Breast epithelium (tissue), 4 donors: ENCODE data around the gene TMEM229B. TPM values are rescaled to one million over a fixed set of nuclear protein-coding genes. Genes with fewer than 3 reads are reported as not detected.

Experiments
- DNase-seq, 2 donors: peaks; one replicate each; pipeline ENCODE4 v3.0.0-alpha.2; 2019; ENCODE audit warnings: low spot score in 2 of 2
- H3K27ac ChIP-seq, 2 donors: fragments of 200-600 bp; sonication (generic) in 1 of 2; one replicate each; pipeline ENCODE4 v1.5.1; 2016 to 2019; ENCODE audit warnings: mild to moderate bottlenecking in 1 of 2
- H3K27me3 ChIP-seq, 2 donors: fragments of 200-600 bp; sonication (generic) in 1 of 2; one replicate each; pipeline versions ENCODE4 v1.5.1 to v1.6.0; 2017 to 2019; ENCODE audit warnings: control low read depth in 1 of 2, mild to moderate bottlenecking in 1 of 2
- H3K36me3 ChIP-seq: fragments of 200-600 bp; one replicate; pipeline ENCODE4 v1.5.1; 2019
- H3K4me1 ChIP-seq, 2 donors: fragments of 200-600 bp; sonication (generic); one replicate each; pipeline ENCODE4 v1.5.1; 2016 to 2019; ENCODE audit warnings: control low read depth in 1 of 2
- H3K4me3 ChIP-seq, 3 donors: fragments of 200-600 bp; sonication (generic); 1 replicate in 2 of 3; 2 replicates in 1 of 3; pipeline ENCODE4 v1.5.1; 2016 to 2019; ENCODE audit warnings: mild to moderate bottlenecking in 3 of 3, moderate library complexity in 2 of 3
- H3K9me3 ChIP-seq, 2 donors: fragments of 200-600 bp; sonication (generic) in 1 of 2; one replicate each; pipeline ENCODE4 v1.5.1; 2016 to 2019; ENCODE audit warnings: control low read depth in 1 of 2
- POLR2A ChIP-seq: fragments of 450-650 bp; IDR thresholded peaks from one replicate; pipeline ENCODE4 v1.6.1; 2016; ENCODE audit warnings: antibody characterized with exemption, mild to moderate bottlenecking, moderate library complexity
- POLR2AphosphoS5 ChIP-seq, 3 donors: sonication (generic); formaldehyde crosslinking; IDR thresholded peaks; one replicate each; pipeline ENCODE4 v1.6.1; 2017; ENCODE audit warnings: antibody characterized with exemption in 3 of 3
- intact Hi-C: fragments of 100-400 bp; cut with DNase I; formaldehyde crosslinking; loops from one replicate; pipeline ENCODE4 v1.15.1; 2023; ENCODE audit warnings: low total_unique reads
- total RNA-seq, 3 donors: library from RNA; depleted of rRNA; stranded (reverse); fragments of >200 nt; gene quantifications; one replicate each; pipeline ENCODE4 v1.1.0, GENCODE V29; 2016
- TF ChIP-seq, protein P1 (sequence below), 3 donors: fragments of 450-650 bp; IDR thresholded peaks; one replicate each; pipeline ENCODE4 v1.5.1; 2016 to 2017; ENCODE audit warnings: antibody characterized with exemption in 3 of 3, mild to moderate bottlenecking in 3 of 3, moderate library complexity in 3 of 3

Gene TMEM229B
- total RNA-seq, 3 donors from 2014 or later: 0.64 to 10.2 (median 6.0) TPM

DNA sequence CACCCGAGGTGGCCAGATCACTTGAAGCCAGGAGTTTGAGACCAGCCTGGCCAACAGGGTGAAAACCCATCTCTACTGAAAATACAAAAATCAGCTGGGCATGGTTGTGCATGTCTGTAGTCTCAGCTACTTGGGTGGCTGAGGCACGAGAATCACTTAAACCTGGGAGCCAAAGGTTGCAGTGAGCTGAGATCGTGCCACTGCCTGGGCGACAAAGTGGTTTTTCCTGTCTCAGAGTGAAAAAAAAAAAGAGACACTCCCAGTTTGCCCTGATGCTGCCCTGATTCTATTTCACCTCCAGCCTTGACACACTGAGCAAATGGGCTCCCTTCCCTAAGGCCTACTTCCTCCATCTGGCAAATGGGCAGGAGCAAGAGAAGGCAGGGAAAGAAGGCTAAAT is 48.0 kb downstream of the TMEM229B start:
- TF ChIP-seq POLR2AphosphoS5 (IDR thresholded peaks at IDR 0.05): no peak
- TF ChIP-seq POLR2A: no peak
- TF ChIP-seq, protein P1, sequence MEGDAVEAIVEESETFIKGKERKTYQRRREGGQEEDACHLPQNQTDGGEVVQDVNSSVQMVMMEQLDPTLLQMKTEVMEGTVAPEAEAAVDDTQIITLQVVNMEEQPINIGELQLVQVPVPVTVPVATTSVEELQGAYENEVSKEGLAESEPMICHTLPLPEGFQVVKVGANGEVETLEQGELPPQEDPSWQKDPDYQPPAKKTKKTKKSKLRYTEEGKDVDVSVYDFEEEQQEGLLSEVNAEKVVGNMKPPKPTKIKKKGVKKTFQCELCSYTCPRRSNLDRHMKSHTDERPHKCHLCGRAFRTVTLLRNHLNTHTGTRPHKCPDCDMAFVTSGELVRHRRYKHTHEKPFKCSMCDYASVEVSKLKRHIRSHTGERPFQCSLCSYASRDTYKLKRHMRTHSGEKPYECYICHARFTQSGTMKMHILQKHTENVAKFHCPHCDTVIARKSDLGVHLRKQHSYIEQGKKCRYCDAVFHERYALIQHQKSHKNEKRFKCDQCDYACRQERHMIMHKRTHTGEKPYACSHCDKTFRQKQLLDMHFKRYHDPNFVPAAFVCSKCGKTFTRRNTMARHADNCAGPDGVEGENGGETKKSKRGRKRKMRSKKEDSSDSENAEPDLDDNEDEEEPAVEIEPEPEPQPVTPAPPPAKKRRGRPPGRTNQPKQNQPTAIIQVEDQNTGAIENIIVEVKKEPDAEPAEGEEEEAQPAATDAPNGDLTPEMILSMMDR (IDR thresholded peaks at IDR 0.05): no peak
- no peak for DNase-seq
- no peaks in the 10 kb centered on the region for H3K9me3 ChIP-seq
- no peaks in the 10 kb centered on the region for H3K27me3 ChIP-seq
- intact Hi-C loops: no loop called here
- H3K4me1 ChIP-seq: no peaks in the 10 kb centered on the region
- no peaks in the 10 kb centered on the region for H3K36me3 ChIP-seq
- peak overlapping the region in 1 of 2 donors; percentile 8 for H3K27ac ChIP-seq
- no peak overlapping the region for H3K4me3 ChIP-seq

DNA sequence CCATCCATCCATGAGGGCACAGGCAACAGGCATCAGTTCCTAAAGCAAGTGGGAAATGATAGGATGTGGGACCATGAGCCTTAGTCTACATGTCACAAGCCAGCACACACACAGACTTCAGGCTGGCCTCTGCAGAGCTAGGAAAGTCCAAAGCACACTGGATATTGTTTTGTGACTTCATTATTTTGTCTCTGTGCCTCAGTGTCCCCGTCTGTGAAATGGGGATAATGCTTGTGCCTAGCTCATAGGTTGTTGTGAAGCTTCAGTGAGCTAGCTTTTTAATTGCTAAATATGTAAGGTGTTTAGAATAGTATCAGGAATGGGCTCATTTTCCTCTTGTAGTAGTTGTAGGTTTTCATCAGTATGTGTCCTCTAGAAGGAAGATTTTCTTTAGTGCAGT is 49.6 kb downstream of the TMEM229B start:
- no peaks in the 10 kb centered on the region for H3K9me3 ChIP-seq
- no peaks in the 10 kb centered on the region for H3K27me3 ChIP-seq
- no peak overlapping the region for H3K27ac ChIP-seq
- no peaks in the 10 kb centered on the region for H3K4me1 ChIP-seq
- intact Hi-C loops: no loop called here
- H3K36me3 ChIP-seq: no peaks in the 10 kb centered on the region
- no peak overlapping the region for H3K4me3 ChIP-seq
- TF ChIP-seq POLR2AphosphoS5 (IDR thresholded peaks at IDR 0.05): no peak
- TF ChIP-seq, protein P1 (IDR thresholded peaks at IDR 0.05): no peak
- TF ChIP-seq POLR2A: no peak
- DNase-seq: no peak

DNA sequence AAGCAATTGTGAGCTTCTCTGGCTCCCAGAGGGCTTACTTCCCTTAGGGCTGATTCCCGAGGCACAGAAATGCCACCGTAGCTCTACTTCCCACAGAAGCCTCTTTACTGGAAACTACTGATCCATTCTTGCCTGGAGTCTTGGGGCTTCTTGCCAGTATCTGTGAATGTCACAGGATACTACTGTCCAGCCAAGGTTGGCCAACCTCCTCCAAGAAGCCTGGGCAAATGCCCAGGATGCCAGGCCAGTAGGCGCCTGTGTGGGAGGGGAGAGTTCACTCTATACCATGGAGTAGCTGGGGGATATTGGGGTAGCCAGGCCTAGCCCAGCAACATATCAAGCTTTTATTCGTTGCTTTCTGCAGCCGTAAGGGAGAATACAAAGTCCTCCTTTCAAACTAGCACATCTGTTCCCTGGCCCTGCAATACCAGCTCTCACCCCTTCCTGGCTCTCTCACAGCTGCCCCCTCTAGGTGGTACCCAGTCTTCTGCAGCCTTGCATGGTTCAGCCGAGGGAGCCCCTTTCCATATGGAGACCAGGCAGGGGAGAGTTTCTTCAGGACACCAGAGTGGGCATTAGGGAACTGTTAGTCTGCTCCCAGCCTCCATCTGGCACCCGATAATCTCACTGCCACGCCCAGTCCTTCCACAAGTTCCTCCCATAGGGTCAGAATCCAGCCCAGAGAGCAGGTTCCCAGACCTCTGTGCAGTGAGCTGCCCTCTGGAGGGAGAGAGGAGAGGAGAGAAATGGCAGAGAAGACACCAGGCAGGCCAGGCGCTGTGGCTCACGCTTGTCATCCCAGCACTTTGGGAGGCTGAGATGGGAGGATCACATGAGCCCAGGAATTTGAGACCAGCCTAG is 52.3 kb downstream of the TMEM229B start:
- Histone ChIP-seq H3K27ac (peak overlapping the region; percentile 33 to 68), H3K4me1 (no peaks in the 10 kb centered on the region), H3K4me3 (no peak overlapping the region), H3K27me3 (no peaks in the 10 kb centered on the region), H3K9me3 (no peaks in the 10 kb centered on the region), H3K36me3 (no peaks in the 10 kb centered on the region)
- intact Hi-C loops: no loop called here
- peak in 1 of 2 donors; percentile 43 for DNase-seq
- TF ChIP-seq, protein P1 (IDR thresholded peaks at IDR 0.05): no peak
- TF ChIP-seq POLR2AphosphoS5 (IDR thresholded peaks at IDR 0.05): no peak
- TF ChIP-seq POLR2A: no peak

- no peak for DNase-seq
- H3K4me3 ChIP-seq: no peak overlapping the region
- no peaks in the 10 kb centered on the region for H3K9me3 ChIP-seq
- no peaks in the 10 kb centered on the region for H3K27me3 ChIP-seq
- TF ChIP-seq, protein P1 (IDR thresholded peaks at IDR 0.05): no peak
- TF ChIP-seq POLR2AphosphoS5 (IDR thresholded peaks at IDR 0.05) (no peak), POLR2A (no peak)
- H3K27ac ChIP-seq: peak overlapping the region; percentile 33 to 68
- H3K36me3 ChIP-seq: no peaks in the 10 kb centered on the region
- H3K4me1 ChIP-seq: no peaks in the 10 kb centered on the region
- intact Hi-C loops: no loop called here
Measured at GRCh38 chr14:67435603-67436002, 52.9 kb downstream of the TMEM229B start.

- Histone ChIP-seq H3K4me3 (no peak overlapping the region), H3K27ac (no peak overlapping the region), H3K27me3 (no peaks in the 10 kb centered on the region), H3K9me3 (no peaks in the 10 kb centered on the region), H3K36me3 (no peaks in the 10 kb centered on the region), H3K4me1 (no peaks in the 10 kb centered on the region)
- TF ChIP-seq POLR2AphosphoS5 (IDR thresholded peaks at IDR 0.05) (no peak), POLR2A (no peak)
- TF ChIP-seq, protein P1 (IDR thresholded peaks at IDR 0.05): no peak
- no peak for DNase-seq
- intact Hi-C loops: no loop called here
Measured at GRCh38 chr14:67432050-67432564, 56.4 kb downstream of the TMEM229B start.
